A673 (cell line): Measurements from ENCODE around the gene DYNLT3.

Experiments
- EZH2 ChIP-seq: fragments of 200-600 bp; sonication (generic); IDR thresholded peaks from 2 replicates; pipeline ENCODE4 v1.6.1; 2017; ENCODE audit warnings: borderline replicate concordance, low read depth, mild to moderate bottlenecking, mixed read lengths, antibody characterized with exemption, low read length; ENCODE audit not compliant: poor library complexity, severe bottlenecking
- TF ChIP-seq, protein P1 (sequence below): fragments of 300-800, 200-600 bp; sonication (generic); conservative IDR thresholded peaks from 2 replicates; pipeline ENCODE4 v1.5.1; 2017; ENCODE audit warnings: low read depth, mild to moderate bottlenecking, antibody characterized with exemption, low read length, moderate library complexity, mixed read lengths

DNA sequence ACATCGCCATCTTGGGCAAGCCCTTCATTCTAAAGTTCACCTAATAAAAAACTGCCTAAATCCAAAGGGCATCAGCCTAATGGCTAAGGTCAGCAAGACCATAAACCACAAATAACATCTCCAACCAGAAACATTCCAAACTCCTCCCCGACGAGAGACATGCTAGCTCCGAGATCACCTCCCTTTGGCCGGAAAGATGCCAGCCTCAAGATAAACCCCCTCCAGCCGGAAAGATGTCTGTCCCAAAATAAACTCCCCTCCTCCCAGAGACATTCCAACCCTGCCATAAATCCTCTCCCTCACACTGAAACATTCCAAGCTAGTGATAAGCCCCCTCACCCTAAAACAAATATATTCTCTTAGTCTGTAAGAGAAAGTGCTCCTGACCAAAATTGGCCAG lies 13.3 kb upstream of the DYNLT3 start:
- TF ChIP-seq EZH2: no peak
- TF ChIP-seq, protein P1, sequence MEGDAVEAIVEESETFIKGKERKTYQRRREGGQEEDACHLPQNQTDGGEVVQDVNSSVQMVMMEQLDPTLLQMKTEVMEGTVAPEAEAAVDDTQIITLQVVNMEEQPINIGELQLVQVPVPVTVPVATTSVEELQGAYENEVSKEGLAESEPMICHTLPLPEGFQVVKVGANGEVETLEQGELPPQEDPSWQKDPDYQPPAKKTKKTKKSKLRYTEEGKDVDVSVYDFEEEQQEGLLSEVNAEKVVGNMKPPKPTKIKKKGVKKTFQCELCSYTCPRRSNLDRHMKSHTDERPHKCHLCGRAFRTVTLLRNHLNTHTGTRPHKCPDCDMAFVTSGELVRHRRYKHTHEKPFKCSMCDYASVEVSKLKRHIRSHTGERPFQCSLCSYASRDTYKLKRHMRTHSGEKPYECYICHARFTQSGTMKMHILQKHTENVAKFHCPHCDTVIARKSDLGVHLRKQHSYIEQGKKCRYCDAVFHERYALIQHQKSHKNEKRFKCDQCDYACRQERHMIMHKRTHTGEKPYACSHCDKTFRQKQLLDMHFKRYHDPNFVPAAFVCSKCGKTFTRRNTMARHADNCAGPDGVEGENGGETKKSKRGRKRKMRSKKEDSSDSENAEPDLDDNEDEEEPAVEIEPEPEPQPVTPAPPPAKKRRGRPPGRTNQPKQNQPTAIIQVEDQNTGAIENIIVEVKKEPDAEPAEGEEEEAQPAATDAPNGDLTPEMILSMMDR: no peak
